HepG2 (cell line): Measurements from ENCODE around the gene TTLL12. TPM values are rescaled to one million over a fixed set of nuclear protein-coding genes. Genes with fewer than 3 reads are reported as not detected.

Experiments used
- BRD4 ChIP-seq: sonication (generic); formaldehyde crosslinking; IDR thresholded peaks from 2 replicates; pipeline ENCODE4 v1.4.0; 2020; ENCODE audit warnings: missing genetic modification reagents
- HOXA9 ChIP-seq: sonication (generic); formaldehyde crosslinking; IDR thresholded peaks from 2 replicates; pipeline ENCODE4 v1.8.1; 2022; ENCODE audit warnings: missing genetic modification reagents, mild to moderate bottlenecking, moderate library complexity, borderline replicate concordance
- RARG ChIP-seq: sonication (generic); formaldehyde crosslinking; IDR thresholded peaks from 2 replicates; pipeline ENCODE4 v1.4.0; 2020; ENCODE audit warnings: low read depth, mild to moderate bottlenecking, missing genetic modification reagents
- REL ChIP-seq: sonication (generic); formaldehyde crosslinking; conservative IDR thresholded peaks from 2 replicates; pipeline ENCODE4 v1.8.0; 2022; ENCODE audit warnings: mild to moderate bottlenecking, missing genetic modification reagents, moderate library complexity
- SIN3B ChIP-seq: fragments of 150-350 bp; IDR thresholded peaks from 2 replicates; pipeline ENCODE4 v1.6.1; 2014; ENCODE audit warnings: low read length
- SUZ12 ChIP-seq: fragments of 150-350 bp; IDR thresholded peaks from 2 replicates; pipeline ENCODE4 v1.6.1; 2014; ENCODE audit warnings: low read depth, low read length
- ZIK1 ChIP-seq: sonication (generic); formaldehyde crosslinking; IDR thresholded peaks from 2 replicates; pipeline ENCODE4 v1.5.0; 2020; ENCODE audit warnings: mild to moderate bottlenecking, low read depth, missing genetic modification reagents, borderline replicate concordance
- ZNF333 ChIP-seq: sonication (generic); formaldehyde crosslinking; IDR thresholded peaks from 2 replicates; pipeline ENCODE4 v1.4.0; 2020; ENCODE audit warnings: mild to moderate bottlenecking, missing genetic modification reagents, borderline replicate concordance
- ZNF367 ChIP-seq: sonication (generic); formaldehyde crosslinking; IDR thresholded peaks from 2 replicates; pipeline ENCODE4 v1.4.0; 2020; ENCODE audit warnings: missing genetic modification reagents, borderline replicate concordance
- ZNF547 ChIP-seq: sonication (generic); formaldehyde crosslinking; IDR thresholded peaks from 2 replicates; pipeline ENCODE4 v1.5.1; 2020; ENCODE audit warnings: mild to moderate bottlenecking, missing genetic modification reagents
- polyA plus RNA-seq, 8 experiments: library from polyadenylated mRNA; depleted of rRNA in 3 of 8; stranded (reverse) in 7 of 8; unstranded in 1 of 8; fragments of >200 nt; fragmentation: Illumina TruSeq in 4 of 8; extraction: Trizol in 4 of 8; gene quantifications; 2 replicates each; pipeline versions ENCODE4 v1.2.1 to v1.2.3, GENCODE V29; 2011 to 2016; ENCODE audit warnings: low read depth in 4 of 8, missing spikeins in 1 of 8, mixed read lengths in 1 of 8; ENCODE audit not compliant: insufficient read depth in 1 of 8
- total RNA-seq, 5 experiments: library from RNA; depleted of rRNA; stranded (reverse); fragments of >200 nt; fragmentation: Illumina TruSeq; extraction: Trizol; gene quantifications; 2 replicates each; pipeline ENCODE4 v1.2.3, GENCODE V29; 2016; ENCODE audit warnings: low read depth in 1 of 5
- TF ChIP-seq, protein P1 (sequence below): sonication (generic); formaldehyde crosslinking; IDR thresholded peaks from 2 replicates; pipeline ENCODE4 v1.5.0; 2020; ENCODE audit warnings: missing genetic modification reagents, mild to moderate bottlenecking, borderline replicate concordance
- TF ChIP-seq, protein P2 (sequence below): sonication (generic); formaldehyde crosslinking; IDR thresholded peaks from 2 replicates; pipeline ENCODE4 v1.8.1; 2023; ENCODE audit warnings: mild to moderate bottlenecking, missing genetic modification reagents
- TF ChIP-seq, protein P3 (sequence below): sonication (generic); formaldehyde crosslinking; IDR thresholded peaks from 2 replicates; pipeline ENCODE4 v1.4.0; 2020; ENCODE audit warnings: missing genetic modification reagents, mild to moderate bottlenecking, borderline replicate concordance
- TF ChIP-seq, protein P4 (sequence below): sonication (generic); formaldehyde crosslinking; IDR thresholded peaks from 2 replicates; pipeline ENCODE4 v1.8.0; 2022; ENCODE audit warnings: mild to moderate bottlenecking, missing genetic modification reagents, borderline replicate concordance
- TF ChIP-seq, protein P5 (sequence below): sonication (generic); formaldehyde crosslinking; IDR thresholded peaks from 2 replicates; pipeline ENCODE4 v1.4.0; 2020; ENCODE audit warnings: mild to moderate bottlenecking, low read depth, missing genetic modification reagents
- TF ChIP-seq, protein P6 (sequence below): sonication (generic); formaldehyde crosslinking; IDR thresholded peaks from 2 replicates; pipeline ENCODE4 v1.8.0; 2022; ENCODE audit warnings: missing genetic modification reagents, mild to moderate bottlenecking, inconsistent platforms, borderline replicate concordance

Gene TTLL12
- total and polyA plus RNA-seq, 2 of the 13 experiments (the other 11 are each of a cell fraction or from before 2014, with no cell fraction given) = 11.9 to 38.1 TPM

DNA sequence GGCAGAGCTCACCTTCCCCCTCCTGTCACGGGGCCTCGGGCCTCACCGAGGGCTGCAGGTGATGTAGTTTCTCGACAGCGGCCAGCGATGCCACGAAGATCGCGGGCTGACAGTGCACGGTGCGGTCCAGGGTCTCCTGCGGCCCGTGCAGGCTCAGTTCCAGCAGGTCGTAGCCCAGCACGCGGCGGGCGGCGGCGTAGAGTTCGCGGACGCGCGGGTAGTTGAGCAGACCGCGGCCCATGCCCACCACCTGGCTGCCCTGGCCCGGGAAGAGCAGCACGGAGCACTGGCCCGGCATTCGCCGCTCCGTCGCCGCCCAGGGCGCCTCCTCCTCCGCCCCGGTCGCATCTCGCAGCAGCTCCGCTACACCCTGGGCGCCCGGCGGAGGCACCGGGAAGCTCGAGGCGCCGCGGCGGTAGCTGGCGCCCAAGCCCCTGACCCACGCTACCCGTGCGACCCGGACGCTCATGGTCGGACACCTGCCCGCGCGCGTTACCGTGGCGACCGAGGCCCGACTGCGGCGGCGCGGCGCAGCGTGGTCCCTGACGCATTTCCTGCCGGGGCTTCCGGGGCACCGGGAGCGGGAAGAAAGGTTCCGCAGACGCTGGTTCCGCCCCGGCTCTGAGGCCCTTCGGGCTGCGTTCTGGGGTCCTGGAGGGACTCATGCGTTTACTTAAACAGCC lies 43.9 kb downstream of the TTLL12 start, which contains the start of gene MCAT (continued):
- TF ChIP-seq, protein P1, sequence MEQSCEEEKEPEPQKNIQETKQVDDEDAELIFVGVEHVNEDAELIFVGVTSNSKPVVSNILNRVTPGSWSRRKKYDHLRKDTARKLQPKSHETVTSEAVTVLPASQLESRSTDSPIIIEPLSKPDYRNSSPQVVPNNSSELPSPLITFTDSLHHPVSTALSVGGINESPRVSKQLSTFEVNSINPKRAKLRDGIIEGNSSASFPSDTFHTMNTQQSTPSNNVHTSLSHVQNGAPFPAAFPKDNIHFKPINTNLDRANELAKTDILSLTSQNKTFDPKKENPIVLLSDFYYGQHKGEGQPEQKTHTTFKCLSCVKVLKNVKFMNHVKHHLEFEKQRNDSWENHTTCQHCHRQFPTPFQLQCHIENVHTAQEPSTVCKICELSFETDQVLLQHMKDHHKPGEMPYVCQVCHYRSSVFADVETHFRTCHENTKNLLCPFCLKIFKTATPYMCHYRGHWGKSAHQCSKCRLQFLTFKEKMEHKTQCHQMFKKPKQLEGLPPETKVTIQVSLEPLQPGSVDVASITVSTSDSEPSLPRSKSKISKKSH = 0 out of 2 replicates have a peak, but pooled peaks have one; percentile 3
- TF ChIP-seq ZNF547 (CRISPR knock-in tag) (no peak), ZIK1 (no peak), HOXA9 (CRISPR knock-in tag) (no peak), REL (CRISPR knock-in tag) (no peak), SUZ12 (no peak), ZNF367 (CRISPR knock-in tag) (no peak; the same call in 1 of the 2 replicates), ZNF333 (CRISPR knock-in tag) (0 out of 2 replicates have a peak, but pooled peaks have one; percentile 40), SIN3B (peak; percentile 71; the same call in 1 of the 2 replicates), BRD4 (CRISPR knock-in tag) (peak; percentile 78; the same call in 1 of the 2 replicates), RARG (CRISPR knock-in tag) (no peak)
- TF ChIP-seq, protein P2, sequence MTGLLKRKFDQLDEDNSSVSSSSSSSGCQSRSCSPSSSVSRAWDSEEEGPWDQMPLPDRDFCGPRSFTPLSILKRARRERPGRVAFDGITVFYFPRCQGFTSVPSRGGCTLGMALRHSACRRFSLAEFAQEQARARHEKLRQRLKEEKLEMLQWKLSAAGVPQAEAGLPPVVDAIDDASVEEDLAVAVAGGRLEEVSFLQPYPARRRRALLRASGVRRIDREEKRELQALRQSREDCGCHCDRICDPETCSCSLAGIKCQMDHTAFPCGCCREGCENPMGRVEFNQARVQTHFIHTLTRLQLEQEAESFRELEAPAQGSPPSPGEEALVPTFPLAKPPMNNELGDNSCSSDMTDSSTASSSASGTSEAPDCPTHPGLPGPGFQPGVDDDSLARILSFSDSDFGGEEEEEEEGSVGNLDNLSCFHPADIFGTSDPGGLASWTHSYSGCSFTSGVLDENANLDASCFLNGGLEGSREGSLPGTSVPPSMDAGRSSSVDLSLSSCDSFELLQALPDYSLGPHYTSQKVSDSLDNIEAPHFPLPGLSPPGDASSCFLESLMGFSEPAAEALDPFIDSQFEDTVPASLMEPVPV (CRISPR knock-in tag) = no peak
- TF ChIP-seq, protein P3, sequence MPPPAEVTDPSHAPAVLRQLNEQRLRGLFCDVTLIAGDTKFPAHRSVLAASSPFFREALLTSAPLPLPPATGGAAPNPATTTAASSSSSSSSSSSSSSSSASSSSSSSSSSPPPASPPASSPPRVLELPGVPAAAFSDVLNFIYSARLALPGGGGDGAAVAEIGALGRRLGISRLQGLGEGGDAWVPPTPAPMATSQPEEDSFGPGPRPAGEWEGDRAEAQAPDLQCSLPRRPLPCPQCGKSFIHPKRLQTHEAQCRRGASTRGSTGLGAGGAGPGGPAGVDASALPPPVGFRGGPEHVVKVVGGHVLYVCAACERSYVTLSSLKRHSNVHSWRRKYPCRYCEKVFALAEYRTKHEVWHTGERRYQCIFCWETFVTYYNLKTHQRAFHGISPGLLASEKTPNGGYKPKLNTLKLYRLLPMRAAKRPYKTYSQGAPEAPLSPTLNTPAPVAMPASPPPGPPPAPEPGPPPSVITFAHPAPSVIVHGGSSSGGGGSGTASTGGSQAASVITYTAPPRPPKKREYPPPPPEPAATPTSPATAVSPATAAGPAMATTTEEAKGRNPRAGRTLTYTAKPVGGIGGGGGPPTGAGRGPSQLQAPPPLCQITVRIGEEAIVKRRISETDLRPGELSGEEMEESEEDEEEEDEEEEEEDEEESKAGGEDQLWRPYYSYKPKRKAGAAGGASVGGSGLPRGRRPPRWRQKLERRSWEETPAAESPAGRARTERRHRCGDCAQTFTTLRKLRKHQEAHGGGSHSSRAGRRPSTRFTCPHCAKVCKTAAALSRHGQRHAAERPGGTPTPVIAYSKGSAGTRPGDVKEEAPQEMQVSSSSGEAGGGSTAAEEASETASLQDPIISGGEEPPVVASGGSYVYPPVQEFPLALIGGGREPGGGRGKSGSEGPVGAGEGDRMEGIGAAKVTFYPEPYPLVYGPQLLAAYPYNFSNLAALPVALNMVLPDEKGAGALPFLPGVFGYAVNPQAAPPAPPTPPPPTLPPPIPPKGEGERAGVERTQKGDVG (CRISPR knock-in tag) = no peak
- TF ChIP-seq, protein P4, sequence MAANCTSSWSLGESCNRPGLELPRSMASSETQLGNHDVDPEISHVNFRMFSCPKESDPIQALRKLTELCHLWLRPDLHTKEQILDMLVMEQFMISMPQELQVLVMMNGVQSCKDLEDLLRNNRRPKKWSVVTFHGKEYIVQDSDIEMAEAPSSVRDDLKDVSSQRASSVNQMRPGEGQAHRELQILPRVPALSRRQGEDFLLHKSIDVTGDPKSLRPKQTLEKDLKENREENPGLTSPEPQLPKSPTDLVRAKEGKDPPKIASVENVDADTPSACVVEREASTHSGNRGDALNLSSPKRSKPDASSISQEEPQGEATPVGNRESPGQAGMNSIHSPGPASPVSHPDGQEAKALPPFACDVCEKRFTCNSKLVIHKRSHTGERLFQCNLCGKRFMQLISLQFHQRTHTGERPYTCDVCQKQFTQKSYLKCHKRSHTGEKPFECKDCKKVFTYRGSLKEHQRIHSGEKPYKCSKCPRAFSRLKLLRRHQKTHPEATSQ (CRISPR knock-in tag) = no peak
- TF ChIP-seq, protein P5, sequence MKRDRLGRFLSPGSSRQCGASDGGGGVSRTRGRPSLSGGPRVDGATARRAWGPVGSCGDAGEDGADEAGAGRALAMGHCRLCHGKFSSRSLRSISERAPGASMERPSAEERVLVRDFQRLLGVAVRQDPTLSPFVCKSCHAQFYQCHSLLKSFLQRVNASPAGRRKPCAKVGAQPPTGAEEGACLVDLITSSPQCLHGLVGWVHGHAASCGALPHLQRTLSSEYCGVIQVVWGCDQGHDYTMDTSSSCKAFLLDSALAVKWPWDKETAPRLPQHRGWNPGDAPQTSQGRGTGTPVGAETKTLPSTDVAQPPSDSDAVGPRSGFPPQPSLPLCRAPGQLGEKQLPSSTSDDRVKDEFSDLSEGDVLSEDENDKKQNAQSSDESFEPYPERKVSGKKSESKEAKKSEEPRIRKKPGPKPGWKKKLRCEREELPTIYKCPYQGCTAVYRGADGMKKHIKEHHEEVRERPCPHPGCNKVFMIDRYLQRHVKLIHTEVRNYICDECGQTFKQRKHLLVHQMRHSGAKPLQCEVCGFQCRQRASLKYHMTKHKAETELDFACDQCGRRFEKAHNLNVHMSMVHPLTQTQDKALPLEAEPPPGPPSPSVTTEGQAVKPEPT (CRISPR knock-in tag) = no peak
- TF ChIP-seq, protein P6, sequence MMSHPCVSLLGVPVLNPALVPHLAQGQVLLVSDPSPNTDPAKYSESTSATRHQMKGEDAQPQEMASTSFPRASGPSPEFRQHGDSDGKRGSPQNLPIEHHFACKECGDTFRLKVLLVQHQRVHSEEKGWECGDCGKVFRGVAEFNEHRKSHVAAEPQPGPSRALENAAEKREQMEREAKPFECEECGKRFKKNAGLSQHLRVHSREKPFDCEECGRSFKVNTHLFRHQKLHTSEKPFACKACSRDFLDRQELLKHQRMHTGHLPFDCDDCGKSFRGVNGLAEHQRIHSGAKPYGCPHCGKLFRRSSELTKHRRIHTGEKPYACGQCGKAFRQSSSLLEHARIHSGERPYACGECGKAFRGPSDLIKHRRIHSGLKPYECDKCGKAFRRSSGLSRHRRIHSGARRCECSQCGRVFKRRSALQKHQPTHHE = peak; percentile 13; the same call in 1 of the 2 replicates
